Measurements from ENCODE around the gene THSD8.
"Not testable (repeated sequence)": the region's sequence is repeated elsewhere in the genome, so short reads cannot be mapped to it uniquely, and the experiment has no call there.

Gene THSD8

GRCh38 chr19:12815088-12815487, 13.2 kb downstream of the THSD8 start:
- no peak for DNase-seq
- peaks cover 37% of the 10 kb centered on the region for H3K36me3 Mint-ChIP-seq (ENCODE audit: low read depth)
- no peaks in the 10 kb centered on the region for H3K27me3 Mint-ChIP-seq
- no peak overlapping the region for H3K27ac Mint-ChIP-seq
- no peak overlapping the region for H3K4me3 Mint-ChIP-seq
- H3K4me1 Mint-ChIP-seq (ENCODE audit: low read depth) = no peaks in the 10 kb centered on the region
- no peaks in the 10 kb centered on the region for H3K9me3 Mint-ChIP-seq

GRCh38 chr19:12817188-12817587, 15.3 kb downstream of the THSD8 start:
- H3K4me1 Mint-ChIP-seq (ENCODE audit: low read depth); H3K4me3 Mint-ChIP-seq; H3K9me3 Mint-ChIP-seq; H3K27me3 Mint-ChIP-seq; DNase-seq; H3K27ac Mint-ChIP-seq: not testable (repeated sequence)
- peaks cover 28% of the 10 kb centered on the region for H3K36me3 Mint-ChIP-seq (ENCODE audit: low read depth)

GRCh38 chr19:12817810-12818209, 15.9 kb downstream of the THSD8 start:
- H3K36me3 Mint-ChIP-seq (ENCODE audit: low read depth) = peaks cover 24% of the 10 kb centered on the region
- H3K27ac Mint-ChIP-seq; H3K27me3 Mint-ChIP-seq; H3K4me3 Mint-ChIP-seq; DNase-seq; H3K4me1 Mint-ChIP-seq (ENCODE audit: low read depth); H3K9me3 Mint-ChIP-seq: not testable (repeated sequence)

- H3K27ac Mint-ChIP-seq = no peak overlapping the region
- H3K4me3 Mint-ChIP-seq = no peak overlapping the region
- no peak for DNase-seq
- peaks cover 9% of the 10 kb centered on the region for H3K4me1 Mint-ChIP-seq (ENCODE audit: low read depth)
- peaks cover 26% of the 10 kb centered on the region for H3K27me3 Mint-ChIP-seq
- no peaks in the 10 kb centered on the region for H3K36me3 Mint-ChIP-seq (ENCODE audit: low read depth)
- H3K9me3 Mint-ChIP-seq = peaks cover 3% of the 10 kb centered on the region
Observed at GRCh38 chr19:12821761-12822160, 19.9 kb downstream of the THSD8 start.

GRCh38 chr19:12825254-12826131, 23.6 kb downstream of the THSD8 start:
- peaks cover 3% of the 10 kb centered on the region for H3K9me3 Mint-ChIP-seq
- H3K36me3 Mint-ChIP-seq (ENCODE audit: low read depth) = no peaks in the 10 kb centered on the region
- H3K27me3 Mint-ChIP-seq = peaks cover 60% of the 10 kb centered on the region
- H3K27ac Mint-ChIP-seq = no peak overlapping the region
- H3K4me1 Mint-ChIP-seq (ENCODE audit: low read depth) = peaks cover 9% of the 10 kb centered on the region
- no peak overlapping the region for H3K4me3 Mint-ChIP-seq
- DNase-seq = peak; percentile 51

- Mint-ChIP-seq H3K9me3 (no peaks in the 10 kb centered on the region), H3K27me3 (peaks cover 88% of the 10 kb centered on the region), H3K27ac (no peak overlapping the region), H3K4me1 (ENCODE audit: low read depth) (peaks cover 17% of the 10 kb centered on the region), H3K36me3 (ENCODE audit: low read depth) (no peaks in the 10 kb centered on the region), H3K4me3 (no peak overlapping the region)
- DNase-seq = peak; percentile 51
Observed at GRCh38 chr19:12828494-12828893, 26.6 kb downstream of the THSD8 start.

GRCh38 chr19:12833418-12833737, 31.5 kb downstream of the THSD8 start:
- H3K9me3 Mint-ChIP-seq = no peaks in the 10 kb centered on the region
- no peak for DNase-seq
- peaks cover 24% of the 10 kb centered on the region for H3K4me1 Mint-ChIP-seq (ENCODE audit: low read depth)
- no peak overlapping the region for H3K27ac Mint-ChIP-seq
- H3K4me3 Mint-ChIP-seq = peak overlapping the region; percentile 36
- peaks cover 90% of the 10 kb centered on the region for H3K27me3 Mint-ChIP-seq
- H3K36me3 Mint-ChIP-seq (ENCODE audit: low read depth) = no peaks in the 10 kb centered on the region

- Mint-ChIP-seq H3K9me3 (no peaks in the 10 kb centered on the region), H3K4me3 (no peak overlapping the region), H3K27me3 (peaks cover 89% of the 10 kb centered on the region), H3K36me3 (ENCODE audit: low read depth) (no peaks in the 10 kb centered on the region), H3K27ac (no peak overlapping the region), H3K4me1 (ENCODE audit: low read depth) (peaks cover 28% of the 10 kb centered on the region)
- DNase-seq = peak; percentile 59
Observed at GRCh38 chr19:12833738-12834565, 32.1 kb downstream of the THSD8 start.

- Mint-ChIP-seq H3K27me3 (peaks cover 89% of the 10 kb centered on the region), H3K9me3 (no peaks in the 10 kb centered on the region), H3K36me3 (ENCODE audit: low read depth) (no peaks in the 10 kb centered on the region), H3K4me3 (no peak within 1 kb of the TSS), H3K4me1 (ENCODE audit: low read depth) (peaks cover 34% of the 10 kb centered on the region), H3K27ac (no peak within 1 kb of the TSS)
- no peak for DNase-seq
Observed at GRCh38 chr19:12834566-12834943, 32.7 kb downstream of the THSD8 start, which contains the start of gene RTBDN. Gene RTBDN, minus strand, starts transcription at chr19:12834579. Its CDS starts 4,600 bp downstream, at chr19:12829979.

- no peaks in the 10 kb centered on the region for H3K9me3 Mint-ChIP-seq
- peaks cover 89% of the 10 kb centered on the region for H3K27me3 Mint-ChIP-seq
- peaks cover 35% of the 10 kb centered on the region for H3K4me1 Mint-ChIP-seq (ENCODE audit: low read depth)
- H3K27ac Mint-ChIP-seq = no peak overlapping the region
- H3K4me3 Mint-ChIP-seq = no peak overlapping the region
- H3K36me3 Mint-ChIP-seq (ENCODE audit: low read depth) = no peaks in the 10 kb centered on the region
- DNase-seq = peak; percentile 53
Observed at GRCh38 chr19:12834976-12835757, 33.3 kb downstream of the THSD8 start.

GRCh38 chr19:12836529-12836863, 34.6 kb downstream of the THSD8 start:
- H3K9me3 Mint-ChIP-seq = no peaks in the 10 kb centered on the region
- peaks cover 89% of the 10 kb centered on the region for H3K27me3 Mint-ChIP-seq
- peaks cover 46% of the 10 kb centered on the region for H3K4me1 Mint-ChIP-seq (ENCODE audit: low read depth)
- H3K27ac Mint-ChIP-seq = no peak overlapping the region
- H3K4me3 Mint-ChIP-seq = no peak overlapping the region
- no peak for DNase-seq
- H3K36me3 Mint-ChIP-seq (ENCODE audit: low read depth) = no peaks in the 10 kb centered on the region

GRCh38 chr19:12837225-12837624, 35.4 kb downstream of the THSD8 start:
- Mint-ChIP-seq H3K27me3 (peaks cover 88% of the 10 kb centered on the region), H3K27ac (no peak overlapping the region), H3K4me1 (ENCODE audit: low read depth) (peaks cover 50% of the 10 kb centered on the region), H3K36me3 (ENCODE audit: low read depth) (no peaks in the 10 kb centered on the region), H3K9me3 (no peaks in the 10 kb centered on the region), H3K4me3 (no peak overlapping the region)
- no peak for DNase-seq

GRCh38 chr19:12838182-12838885, 36.5 kb downstream of the THSD8 start, which contains the start of gene MAST1:
Gene MAST1, plus strand, starts transcription at chr19:12838515. Its CDS starts 58 bp downstream, at chr19:12838573.
- DNase-seq = peak; percentile 70
- peak within 1 kb of the TSS; percentile 68 for H3K4me3 Mint-ChIP-seq
- no peak within 1 kb of the TSS for H3K27ac Mint-ChIP-seq
- H3K4me1 Mint-ChIP-seq (ENCODE audit: low read depth) = peaks cover 43% of the 10 kb centered on the region
- no peaks in the 10 kb centered on the region for H3K36me3 Mint-ChIP-seq (ENCODE audit: low read depth)
- no peaks in the 10 kb centered on the region for H3K9me3 Mint-ChIP-seq
- H3K27me3 Mint-ChIP-seq = peaks cover 88% of the 10 kb centered on the region
